GM19238 (cell line): ENCODE results near the gene ZNF24.

ENCODE experiments used
- DNase-seq: peaks from one replicate; pipeline ENCODE4 v3.0.0; 2011; ENCODE audit warnings: low spot score; ENCODE audit not compliant: insufficient read length

The ZNF24 gene

GRCh38 chr18:35296060-35296459, 48.2 kb downstream of the ZNF24 start:
- DNase-seq, result no peak

- no peak for DNase-seq
These were observed 53.1 kb downstream of the ZNF24 start for GRCh38 chr18:35291166-35291565.

- peak; percentile 82 for DNase-seq
These were observed 54.0 kb downstream of the ZNF24 start, which contains the start of gene ZSCAN30 for GRCh38 chr18:35290094-35290735. ZSCAN30 (minus strand) TSS chr18:35290229; CDS start chr18:35264352, 25,877 bp downstream.

GRCh38 chr18:35289727-35290093, 54.5 kb downstream of the ZNF24 start:
- DNase-seq, result no peak

GRCh38 chr18:35289293-35289692, 54.9 kb downstream of the ZNF24 start:
- no peak for DNase-seq

GRCh38 chr18:35284841-35285240, 59.4 kb downstream of the ZNF24 start:
- DNase-seq, result no peak

- DNase-seq, result no peak
These were observed 60.1 kb downstream of the ZNF24 start for GRCh38 chr18:35283923-35284794.

GRCh38 chr18:35282353-35282752, 61.9 kb downstream of the ZNF24 start:
- DNase-seq, result no peak
